ENCODE measurements around the gene LPCAT1. TPM values are rescaled to one million over a fixed set of nuclear protein-coding genes. Genes with fewer than 3 reads are reported as not detected.

Gene LPCAT1
- total RNA-seq, 1 donor from 2014 or later: 7.1 TPM

DNA sequence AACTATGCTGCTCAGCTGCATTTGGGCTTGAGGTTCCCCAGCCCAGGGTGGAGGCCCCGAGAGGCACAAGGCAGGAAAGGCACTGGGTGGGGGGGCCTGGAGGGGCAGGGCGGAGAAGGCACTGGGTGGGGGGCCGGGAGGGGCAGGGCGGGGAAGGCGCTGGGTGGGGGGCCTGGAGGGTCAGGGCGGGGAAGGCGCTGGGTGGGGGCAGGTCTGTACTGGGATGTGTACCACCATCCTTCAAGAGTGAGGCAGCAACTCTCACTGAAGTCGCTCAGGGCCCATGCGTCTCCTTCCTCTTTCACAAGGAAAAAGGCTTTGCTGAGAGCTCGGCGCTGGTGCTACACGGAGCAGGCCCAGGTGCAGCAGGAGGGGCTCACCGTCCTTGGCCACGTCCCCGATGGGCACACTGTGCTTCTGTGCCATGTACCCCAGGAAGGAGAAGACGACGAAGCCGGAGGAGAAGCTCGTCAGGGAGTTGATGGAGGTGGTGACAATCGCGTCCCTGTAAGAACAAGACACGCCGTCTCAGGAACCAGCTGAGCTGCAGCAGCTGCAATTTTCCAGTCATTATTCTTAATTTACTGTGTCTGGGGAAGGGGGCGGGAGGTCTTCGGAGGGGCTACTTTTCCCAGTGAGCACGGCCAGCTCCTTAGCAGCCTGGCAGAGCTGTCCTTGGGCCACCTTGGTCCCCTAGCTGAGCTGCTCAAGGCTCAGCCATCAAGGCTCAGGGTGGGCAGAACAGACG lies 109.3 kb downstream of the LPCAT1 start:
- DNase-seq (ENCODE audit: low read depth): no peak

DNA sequence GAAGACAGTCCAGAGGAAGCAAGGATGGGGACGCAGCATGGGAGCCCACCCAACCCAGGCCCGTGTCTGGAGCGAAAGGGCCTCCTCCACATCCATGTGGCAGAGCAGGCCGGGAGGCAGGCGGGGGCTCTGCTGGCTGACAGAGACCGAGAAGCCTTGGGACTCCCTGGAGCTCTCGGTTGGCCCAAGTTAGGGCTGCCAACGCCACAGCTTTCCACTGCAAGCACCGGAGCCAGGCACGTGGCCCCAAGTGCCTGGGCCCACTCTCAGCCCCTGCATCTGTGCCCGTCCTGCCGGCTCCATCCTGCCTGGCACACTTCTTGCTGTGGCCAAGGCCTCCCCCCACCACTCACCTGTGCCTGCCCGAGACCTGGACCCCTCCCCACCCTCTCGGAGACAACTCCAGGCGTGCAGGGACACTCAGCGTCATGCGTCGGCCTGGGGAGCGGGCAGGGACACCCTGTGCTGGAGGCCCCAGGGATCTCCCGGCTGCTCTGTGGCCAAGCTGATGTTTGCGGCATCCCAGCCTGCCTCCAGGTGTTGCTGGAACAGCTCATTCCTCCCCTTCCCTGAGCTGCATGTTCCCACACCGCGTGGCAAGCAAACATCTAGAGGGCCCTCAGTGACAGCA lies 110.0 kb downstream of the LPCAT1 start:
- no peak for DNase-seq (ENCODE audit: low read depth)

DNA sequence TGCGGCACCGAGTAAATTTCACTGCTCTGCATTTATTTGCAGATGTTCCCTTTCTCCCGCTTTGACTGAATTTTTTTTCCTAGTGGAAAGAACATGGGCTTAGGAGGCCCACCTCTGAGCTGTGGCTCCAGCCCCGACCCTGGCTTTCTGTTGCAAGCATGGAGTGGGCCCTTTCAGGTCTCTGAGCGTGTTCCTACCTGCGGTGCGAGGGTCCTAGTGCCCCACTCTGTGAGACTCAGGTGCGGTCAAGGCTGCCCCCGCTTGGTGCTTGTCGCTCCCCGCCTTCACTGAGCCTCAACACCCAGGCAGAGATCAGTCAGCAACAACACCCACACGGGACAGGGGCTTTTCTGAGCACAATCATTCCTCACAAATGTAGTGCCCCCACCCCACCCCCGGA lies 110.5 kb downstream of the LPCAT1 start:
- DNase-seq (ENCODE audit: low read depth): no peak

DNA sequence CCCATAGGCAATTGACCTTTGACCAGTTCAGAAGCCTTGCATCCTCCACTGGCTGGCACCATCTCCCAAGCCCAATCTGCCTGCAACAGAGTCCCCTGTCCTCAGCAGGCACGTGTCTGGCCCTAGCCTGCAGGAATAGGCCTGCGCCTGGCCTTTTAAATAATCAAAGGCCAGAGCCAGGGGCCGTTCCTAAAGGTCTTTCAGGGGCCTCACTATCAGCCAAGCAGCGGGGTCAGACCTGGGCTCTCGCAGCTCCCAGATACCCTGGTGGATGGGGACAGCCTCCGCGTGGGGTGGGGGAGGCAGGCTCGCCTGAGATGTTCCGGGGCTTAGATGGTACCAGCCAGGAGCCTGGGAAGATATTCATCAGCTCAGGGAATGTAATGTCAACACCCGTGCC lies 111.1 kb downstream of the LPCAT1 start:
- DNase-seq (ENCODE audit: low read depth): no peak

DNA sequence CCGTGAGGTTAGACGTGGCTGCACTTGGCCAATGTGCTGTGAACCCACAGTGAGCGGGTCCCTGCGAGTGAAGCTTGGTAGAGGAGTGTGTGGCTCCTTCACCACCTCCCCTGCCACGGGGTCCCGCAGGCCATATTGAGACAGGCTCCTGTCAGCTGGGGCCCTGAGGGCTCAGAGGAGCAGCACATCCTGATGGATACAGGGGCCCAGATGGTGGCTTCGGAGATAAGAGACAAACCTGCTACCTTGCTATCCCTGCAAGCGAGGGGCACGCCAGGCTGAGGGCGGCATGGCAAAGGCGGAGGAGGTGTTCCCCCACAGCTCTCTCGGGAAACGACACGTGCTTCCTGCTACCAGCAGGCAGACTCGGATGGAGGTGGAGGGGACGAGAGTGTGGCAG lies 111.6 kb downstream of the LPCAT1 start:
- DNase-seq (ENCODE audit: low read depth): no peak

Small RNA genes within 50 kb of the gene (microRNA-seq; reads per million reads assigned to microRNA genes)
- gene MIR6075: not detected

Other genes starting within 250 kb of the LPCAT1 start
- gene TERT, start 228.9 kb downstream of the LPCAT1 start, total RNA-seq: 165 and 184 TPM in 2 replicates
- 156 and 169 TPM in 2 replicates for gene CLPTM1L, start 178.9 kb downstream of the LPCAT1 start, total RNA-seq
- 0.16 TPM in 1 of 2 replicates, not detected in the other for gene SLC6A3, start 78.5 kb downstream of the LPCAT1 start, total RNA-seq

All from myocyte (in vitro differentiated cells).